Pancreas (tissue), 10 donors: ENCODE data around the gene PDE10A. TPM values are rescaled to one million over a fixed set of nuclear protein-coding genes. Genes with fewer than 3 reads are reported as not detected.

Source experiments
- ATAC-seq, 4 donors: fragments of 200-7000 bp; cut with Tn5 transposase; one replicate each; pipeline versions ENCODE4 v1.8.0 to v1.9.1; 2020; ENCODE audit warnings: mild to moderate bottlenecking in 4 of 4, moderate library complexity in 4 of 4
- DNase-seq, 6 donors: peaks; one replicate each; pipeline ENCODE4 v3.0.0-alpha.2; 2020
- FAIRE-seq: peaks from 2 replicates; lab custom pipeline; 2012; peaks lifted over from hg19 to GRCh38; lab: Jason Lieb, UNC
- H3K27ac ChIP-seq, 4 donors: fragments of 200-600 bp; sonication (generic); 1 replicate in 3 of 4; 2 replicates in 1 of 4; pipeline versions ENCODE4 v1.5.0 to v1.8.0; 2020
- H3K27me3 ChIP-seq, 4 donors: fragments of 200-600 bp; one replicate each; pipeline ENCODE4 v1.8.0; 2021
- H3K36me3 ChIP-seq, 3 donors: fragments of 200-600 bp; sonication (generic) in 1 of 3; one replicate each; pipeline versions ENCODE4 v1.5.0 to v1.8.0; 2020 to 2021
- H3K4me1 ChIP-seq, 3 donors: fragments of 200-600 bp; one replicate each; pipeline ENCODE4 v1.8.0; 2021
- H3K4me3 ChIP-seq, 4 donors: fragments of 200-600 bp; sonication (generic) in 2 of 4; one replicate each; pipeline versions ENCODE4 v1.5.0 to v1.8.0; 2020 to 2021
- H3K9me3 ChIP-seq, 4 donors: fragments of 200-600 bp; one replicate each; pipeline ENCODE4 v1.8.0; 2021
- WGBS, 2 donors: extraction: QIAGEN DNeasy Blood & Tissue Kit; methylation state at CpG; one replicate each; pipeline ENCODE4 v1.1.7; 2013; 5-methylcytosine and 5-hydroxymethylcytosine counted together
- intact Hi-C, 3 donors: fragments of 100-400 bp; cut with DNase I; formaldehyde crosslinking; loops; one replicate each; pipeline versions ENCODE4 v1.11.1 to v1.14.2; 2022
- polyA plus RNA-seq, 2 donors: library from polyadenylated mRNA; stranded (reverse); fragments of 200-250 nt; gene quantifications; one replicate each; pipeline ENCODE4 v1.2.3, GENCODE V29; 2013
- total RNA-seq, 6 donors: library from RNA; stranded (reverse); fragmentation: NEBNext Ultra II Directional in 4 of 6; extraction: Animal tissue kit (Norgen Biotek cat#: 25700) in 4 of 6; gene quantifications; one replicate each; pipeline versions ENCODE4 v1.2.1 to v1.2.4, GENCODE V29; 2021 to 2023
- TF ChIP-seq, protein P1 (sequence below), 4 donors: fragments of 200-600 bp; sonication (generic) in 3 of 4; IDR thresholded peaks; one replicate each; pipeline versions ENCODE4 v1.5.0 to v1.8.0; 2021; ENCODE audit warnings: antibody characterized with exemption in 4 of 4
- donor health status: healthy with polysubstance abuse.
- donor health status: DM: no; HTN: no; CAD: no; lungs with moderate emphysema.
- donor health status: DM: no; HTN: no; CAD: no.
- donor health status: control.
- donor health status: control.
- donor health status: Bipolar disorder and iron deficiency.
- donor health status: DM: yes; HTN: yes; CAD: no.
- donor health status: DM: no; HTN: no; CAD: no.
- donor health status: DM: no; HTN: no; CAD: no.
- donor health status: DM: yes; HTN: yes; CAD: no.

The PDE10A gene
- total and polyA plus RNA-seq, 8 donors, result 0.83 to 5.7 (median 2.7) TPM

DNA sequence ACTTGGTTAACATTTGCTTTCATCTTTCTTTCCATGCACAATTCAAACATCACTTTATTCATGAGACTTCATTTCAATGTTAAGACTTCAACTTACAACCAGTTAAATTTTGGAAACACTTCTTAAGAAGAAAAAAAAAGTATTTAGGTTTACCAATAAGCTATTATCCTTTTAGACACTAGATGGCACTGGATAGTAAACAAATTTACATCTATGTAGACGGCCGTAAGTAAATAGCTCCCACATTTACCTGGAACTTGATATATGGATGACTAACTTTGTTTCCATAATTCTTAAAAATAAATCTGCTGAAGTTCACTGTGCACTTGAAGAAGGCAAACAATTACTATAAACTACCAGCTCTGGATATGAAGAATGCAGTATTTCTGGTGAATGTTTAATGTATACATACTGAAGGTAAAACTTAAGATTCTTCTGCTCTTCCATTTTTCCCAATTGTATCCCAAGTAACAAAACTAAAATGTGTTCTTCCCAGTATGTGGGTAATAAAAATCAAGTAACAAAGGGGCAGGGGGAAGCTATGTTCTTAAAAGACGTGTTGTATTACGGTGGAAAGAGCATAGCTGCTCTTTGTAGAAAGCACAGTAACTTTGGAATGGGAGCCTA, 223.0 kb downstream of the PDE10A start:
- FAIRE-seq, result peak; percentile 86
- intact Hi-C loops, result loop anchor here in 2 of 3 donors (5.0 to 10.0 kb wide), 2 partner anchors 407 to 415 kb away; no protein-coding TSS in a partner anchor
- ATAC-seq, result peak in 3 of 4 donors; percentile 72 to 76 (median 73)
- DNase-seq, result no peak
- Histone ChIP-seq H3K4me3 (no peak overlapping the region), H3K4me1 (no peaks in the 10 kb centered on the region), H3K27me3 (peaks cover 0 to 5% (median 0%) of the 10 kb centered on the region in 4 donors), H3K27ac (no peak overlapping the region), H3K9me3 (no peaks in the 10 kb centered on the region), H3K36me3 (no peaks in the 10 kb centered on the region)
- TF ChIP-seq, protein P1, sequence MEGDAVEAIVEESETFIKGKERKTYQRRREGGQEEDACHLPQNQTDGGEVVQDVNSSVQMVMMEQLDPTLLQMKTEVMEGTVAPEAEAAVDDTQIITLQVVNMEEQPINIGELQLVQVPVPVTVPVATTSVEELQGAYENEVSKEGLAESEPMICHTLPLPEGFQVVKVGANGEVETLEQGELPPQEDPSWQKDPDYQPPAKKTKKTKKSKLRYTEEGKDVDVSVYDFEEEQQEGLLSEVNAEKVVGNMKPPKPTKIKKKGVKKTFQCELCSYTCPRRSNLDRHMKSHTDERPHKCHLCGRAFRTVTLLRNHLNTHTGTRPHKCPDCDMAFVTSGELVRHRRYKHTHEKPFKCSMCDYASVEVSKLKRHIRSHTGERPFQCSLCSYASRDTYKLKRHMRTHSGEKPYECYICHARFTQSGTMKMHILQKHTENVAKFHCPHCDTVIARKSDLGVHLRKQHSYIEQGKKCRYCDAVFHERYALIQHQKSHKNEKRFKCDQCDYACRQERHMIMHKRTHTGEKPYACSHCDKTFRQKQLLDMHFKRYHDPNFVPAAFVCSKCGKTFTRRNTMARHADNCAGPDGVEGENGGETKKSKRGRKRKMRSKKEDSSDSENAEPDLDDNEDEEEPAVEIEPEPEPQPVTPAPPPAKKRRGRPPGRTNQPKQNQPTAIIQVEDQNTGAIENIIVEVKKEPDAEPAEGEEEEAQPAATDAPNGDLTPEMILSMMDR (IDR thresholded peaks at IDR 0.05), result peak in 3 of 4 donors; percentile 30 to 44 (median 40)
- 35 to 36% methylated on average over 4 of the region's 4 CpGs for WGBS, 2 donors

DNA sequence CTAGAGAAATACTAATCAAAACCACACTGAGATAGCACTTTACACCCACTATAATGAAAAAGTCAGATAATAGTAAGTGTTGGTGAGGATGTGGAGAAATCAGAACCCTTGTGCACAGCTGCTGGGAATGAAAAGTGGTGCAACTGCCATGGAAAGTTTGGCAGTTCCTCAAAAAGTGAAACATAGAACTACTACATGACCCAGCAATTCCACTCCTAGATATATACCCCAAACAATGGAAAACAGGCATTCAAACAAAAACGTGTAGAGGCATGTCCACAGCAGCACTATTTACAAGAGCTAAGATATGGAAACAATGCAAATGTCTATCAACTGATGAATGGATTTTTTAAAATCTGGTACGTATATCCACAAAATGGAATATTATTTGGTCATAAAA, 236.1 kb downstream of the PDE10A start:
- no peaks in the 10 kb centered on the region for H3K9me3 ChIP-seq
- H3K36me3 ChIP-seq, result no peaks in the 10 kb centered on the region
- no peak for ATAC-seq
- FAIRE-seq, result no peak
- intact Hi-C loops, result no loop called here
- no peaks in the 10 kb centered on the region for H3K4me1 ChIP-seq
- DNase-seq, result no peak
- H3K27me3 ChIP-seq, result no peaks in the 10 kb centered on the region
- no peak overlapping the region for H3K4me3 ChIP-seq
- TF ChIP-seq, protein P1 (IDR thresholded peaks at IDR 0.05), result no peak
- H3K27ac ChIP-seq, result no peak overlapping the region
- WGBS, 2 donors, result 61 to 67% methylated on average over 2 of the region's 2 CpGs

DNA sequence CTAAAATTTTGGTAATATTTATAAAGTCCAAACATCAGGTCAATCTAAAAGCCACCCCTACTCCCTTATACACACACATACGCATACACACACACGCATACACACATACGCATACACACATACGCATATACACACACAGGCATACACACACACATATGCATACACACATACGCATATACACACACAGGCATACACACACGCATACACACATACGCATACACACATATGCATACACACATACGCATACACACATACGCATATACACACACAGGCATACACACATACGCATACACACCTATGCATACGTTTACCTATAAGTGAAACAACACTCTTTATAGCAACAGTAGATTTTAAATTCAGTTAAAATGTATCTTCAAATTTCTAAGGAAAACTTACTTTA, 240.8 kb downstream of the PDE10A start:
- no peak for DNase-seq
- Histone ChIP-seq H3K9me3 (no peaks in the 10 kb centered on the region), H3K27me3 (no peaks in the 10 kb centered on the region), H3K36me3 (no peaks in the 10 kb centered on the region), H3K27ac (no peak overlapping the region), H3K4me1 (no peaks in the 10 kb centered on the region), H3K4me3 (no peak overlapping the region)
- FAIRE-seq, result no peak
- intact Hi-C loops, result no loop called here
- WGBS, 2 donors, result 88 to 92% methylated on average over 11 of the region's 11 CpGs
- TF ChIP-seq, protein P1 (IDR thresholded peaks at IDR 0.05), result no peak
- ATAC-seq, result no peak

DNA sequence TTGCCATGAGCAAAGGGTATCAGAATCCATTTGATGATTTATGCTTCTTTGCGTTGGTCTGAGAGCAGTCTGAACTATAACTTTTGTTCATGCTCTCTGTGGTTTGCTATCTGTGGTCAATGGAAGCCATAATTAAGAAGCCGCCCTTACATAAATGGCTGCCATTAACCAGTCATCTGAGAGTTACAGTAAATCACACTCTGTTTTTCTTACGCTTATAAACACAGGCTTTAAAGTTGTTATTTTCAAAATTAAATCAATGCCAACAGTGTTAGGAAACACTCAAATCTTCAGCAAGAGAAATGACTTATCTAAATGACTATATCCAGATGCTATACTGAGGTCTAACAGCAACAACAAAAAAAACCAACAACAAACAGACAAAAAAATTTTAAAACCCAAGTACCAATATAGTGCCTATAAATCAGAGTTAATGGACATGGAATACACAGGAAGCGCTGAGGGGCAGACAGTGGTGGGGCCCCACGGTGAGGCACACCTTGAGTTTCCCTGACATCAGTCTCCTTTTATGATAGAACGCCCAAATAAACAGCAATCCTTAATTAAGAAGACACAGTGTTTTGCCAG, 245.7 kb downstream of the PDE10A start:
- intact Hi-C loops, result no loop called here
- Histone ChIP-seq H3K27me3 (no peaks in the 10 kb centered on the region), H3K4me1 (no peaks in the 10 kb centered on the region), H3K9me3 (no peaks in the 10 kb centered on the region), H3K27ac (no peak overlapping the region), H3K36me3 (no peaks in the 10 kb centered on the region), H3K4me3 (no peak overlapping the region)
- ATAC-seq, result no peak
- TF ChIP-seq, protein P1 (IDR thresholded peaks at IDR 0.05), result no peak
- WGBS, 2 donors, result 64 to 82% methylated on average over 6 of the region's 6 CpGs
- no peak for DNase-seq
- no peak for FAIRE-seq

DNA sequence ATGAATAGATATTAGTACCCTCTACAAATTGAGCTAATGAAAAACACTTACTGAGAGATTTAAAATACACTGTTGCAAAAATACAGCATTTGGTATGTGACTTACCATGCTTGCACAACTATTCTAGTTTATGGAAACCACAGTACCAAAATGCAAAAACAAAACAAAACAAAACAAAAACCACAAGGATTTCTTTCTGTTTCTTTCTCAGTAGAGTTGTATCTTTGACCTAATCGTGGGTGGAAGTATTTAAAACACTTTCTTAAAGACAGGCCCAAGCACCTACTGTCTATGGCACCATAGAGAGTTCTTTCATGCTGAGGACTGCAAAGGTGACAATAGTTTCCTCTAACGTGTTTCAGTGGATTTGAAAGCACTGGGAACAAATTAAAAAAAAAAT, 258.3 kb downstream of the PDE10A start:
- TF ChIP-seq, protein P1 (IDR thresholded peaks at IDR 0.05), result no peak
- no peaks in the 10 kb centered on the region for H3K27me3 ChIP-seq
- H3K36me3 ChIP-seq, result no peaks in the 10 kb centered on the region
- H3K4me3 ChIP-seq, result no peak overlapping the region
- no peaks in the 10 kb centered on the region for H3K4me1 ChIP-seq
- H3K27ac ChIP-seq, result no peak overlapping the region
- no peak for ATAC-seq
- H3K9me3 ChIP-seq, result no peaks in the 10 kb centered on the region
- WGBS, 2 donors, result 16 to 25% methylated on average over 2 of the region's 2 CpGs
- intact Hi-C loops, result no loop called here
- no peak for DNase-seq
- FAIRE-seq, result no peak
